ENCODE measurements around the gene OR7G1.

OR7G1 gene

DNA sequence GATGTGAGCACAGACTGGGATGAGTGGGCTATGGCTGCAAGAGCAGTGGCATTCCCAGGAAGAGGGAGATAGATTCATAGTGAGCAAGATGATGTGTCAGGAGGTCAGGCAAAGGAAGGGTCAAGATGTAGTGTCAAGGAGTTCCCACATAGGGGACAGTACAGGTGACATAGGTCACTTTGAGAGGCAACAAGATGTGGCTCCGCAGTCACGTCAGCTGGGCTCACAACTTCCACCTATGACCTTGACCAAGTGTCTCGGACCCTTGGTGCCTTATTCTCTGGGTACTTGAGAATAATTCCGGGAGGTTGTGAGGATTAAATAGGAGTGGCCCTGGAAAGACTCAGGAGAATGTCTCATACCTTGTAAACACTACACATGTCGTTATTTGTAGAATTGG, 35.1 kb upstream of the OR7G1 start:
- CTCF ChIA-PET: no interaction called here
- DNase-seq (ENCODE audit: extremely low spot score): no peak
- POLR2A ChIA-PET: no interaction called here
- TF ChIP-seq, protein P1, sequence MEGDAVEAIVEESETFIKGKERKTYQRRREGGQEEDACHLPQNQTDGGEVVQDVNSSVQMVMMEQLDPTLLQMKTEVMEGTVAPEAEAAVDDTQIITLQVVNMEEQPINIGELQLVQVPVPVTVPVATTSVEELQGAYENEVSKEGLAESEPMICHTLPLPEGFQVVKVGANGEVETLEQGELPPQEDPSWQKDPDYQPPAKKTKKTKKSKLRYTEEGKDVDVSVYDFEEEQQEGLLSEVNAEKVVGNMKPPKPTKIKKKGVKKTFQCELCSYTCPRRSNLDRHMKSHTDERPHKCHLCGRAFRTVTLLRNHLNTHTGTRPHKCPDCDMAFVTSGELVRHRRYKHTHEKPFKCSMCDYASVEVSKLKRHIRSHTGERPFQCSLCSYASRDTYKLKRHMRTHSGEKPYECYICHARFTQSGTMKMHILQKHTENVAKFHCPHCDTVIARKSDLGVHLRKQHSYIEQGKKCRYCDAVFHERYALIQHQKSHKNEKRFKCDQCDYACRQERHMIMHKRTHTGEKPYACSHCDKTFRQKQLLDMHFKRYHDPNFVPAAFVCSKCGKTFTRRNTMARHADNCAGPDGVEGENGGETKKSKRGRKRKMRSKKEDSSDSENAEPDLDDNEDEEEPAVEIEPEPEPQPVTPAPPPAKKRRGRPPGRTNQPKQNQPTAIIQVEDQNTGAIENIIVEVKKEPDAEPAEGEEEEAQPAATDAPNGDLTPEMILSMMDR (IDR thresholded peaks at IDR 0.05; ENCODE audit: control extremely low read depth, extremely low read depth, low read depth, missing control alignments): no peak

DNA sequence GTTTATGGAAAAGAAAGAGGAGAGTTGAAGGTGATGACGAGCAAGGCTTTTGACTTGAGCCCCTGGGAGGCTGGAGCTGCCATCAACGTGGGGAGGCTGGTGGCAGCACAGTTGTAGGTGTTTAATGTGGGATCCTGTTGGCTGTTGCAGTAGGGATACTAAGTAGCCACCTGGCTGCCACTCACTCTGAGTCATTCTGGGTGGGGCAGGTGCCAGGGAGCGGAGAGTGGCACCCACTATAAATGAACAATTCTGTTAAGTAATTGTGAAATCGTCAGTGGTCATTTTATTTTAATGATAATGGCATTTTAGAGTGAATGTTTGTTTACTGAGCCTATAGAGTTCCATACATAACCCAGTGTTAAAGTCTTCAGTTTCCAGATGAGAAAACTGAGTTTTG, 34.4 kb upstream of the OR7G1 start:
- ChIA-PET CTCF (no interaction called here), POLR2A (no interaction called here)
- no peak for DNase-seq (ENCODE audit: extremely low spot score)
- TF ChIP-seq, protein P1 (IDR thresholded peaks at IDR 0.05; ENCODE audit: control extremely low read depth, extremely low read depth, low read depth, missing control alignments): no peak

DNA sequence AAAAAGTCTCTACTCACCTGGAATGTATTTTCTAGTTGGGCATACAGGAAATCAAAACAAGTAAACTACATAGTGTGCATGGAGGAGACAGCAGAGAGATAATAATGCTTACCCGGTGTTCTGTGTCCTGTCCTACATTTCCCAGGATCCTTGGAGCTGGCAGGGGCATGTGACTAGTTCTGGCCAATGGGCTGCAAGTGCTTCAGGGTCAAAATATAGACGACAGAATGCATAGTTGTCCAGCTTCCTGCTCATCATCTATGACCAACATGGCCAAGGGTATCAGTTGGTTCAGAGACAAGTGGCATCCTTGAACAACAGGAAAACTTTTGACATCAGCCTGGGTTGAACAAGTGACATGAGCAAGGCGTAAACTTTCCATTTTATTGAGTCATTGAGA, 33.1 kb upstream of the OR7G1 start:
- no peak for DNase-seq (ENCODE audit: extremely low spot score)
- POLR2A ChIA-PET: no interaction called here
- TF ChIP-seq, protein P1 (IDR thresholded peaks at IDR 0.05; ENCODE audit: control extremely low read depth, extremely low read depth, low read depth, missing control alignments): no peak
- CTCF ChIA-PET: no interaction called here

DNA sequence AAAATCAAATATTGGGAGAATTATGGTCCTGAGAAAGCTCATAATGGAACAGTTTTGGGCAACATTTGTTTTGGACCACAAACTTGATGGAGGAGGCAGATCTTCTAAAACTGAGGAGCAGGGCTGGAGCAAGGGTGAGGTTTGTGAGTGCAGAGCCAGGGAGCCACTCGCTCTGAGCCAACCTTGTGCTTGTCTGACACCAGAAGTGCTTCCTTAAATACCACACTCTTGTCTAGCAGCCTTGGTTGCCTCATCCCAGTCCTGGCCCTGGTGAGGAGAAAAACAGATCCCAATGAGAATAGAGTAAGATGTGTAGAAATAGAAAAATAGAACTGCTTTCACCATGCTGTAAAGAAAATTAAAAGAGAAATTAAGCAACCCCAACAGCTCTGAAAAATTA, 31.3 kb upstream of the OR7G1 start:
- ChIA-PET CTCF (no interaction called here), POLR2A (no interaction called here)
- TF ChIP-seq, protein P1 (IDR thresholded peaks at IDR 0.05; ENCODE audit: control extremely low read depth, extremely low read depth, low read depth, missing control alignments): no peak
- no peak for DNase-seq (ENCODE audit: extremely low spot score)

DNA sequence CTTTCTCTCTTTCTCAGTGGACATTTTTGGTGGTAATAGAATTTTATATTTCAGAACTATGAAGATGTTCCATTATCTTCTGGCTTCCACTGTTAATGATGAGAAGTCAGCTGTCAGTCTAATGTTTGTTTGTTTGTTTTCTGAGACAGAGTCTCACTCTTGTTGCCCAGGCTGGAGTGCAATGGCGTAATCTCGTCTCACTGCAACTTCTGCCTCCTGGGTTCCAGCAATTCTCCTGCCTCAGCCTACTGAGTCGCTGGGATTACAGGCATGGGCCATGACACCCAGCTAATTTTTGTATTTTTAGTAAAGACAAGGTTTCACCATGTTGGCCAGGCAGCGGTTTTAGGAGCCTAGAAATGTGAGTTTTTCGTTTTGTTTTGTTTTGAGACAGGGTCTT, 29.4 kb upstream of the OR7G1 start:
- ChIA-PET CTCF (no interaction called here), POLR2A (no interaction called here)
- TF ChIP-seq, protein P1 (IDR thresholded peaks at IDR 0.05; ENCODE audit: control extremely low read depth, extremely low read depth, low read depth, missing control alignments): no peak
- DNase-seq (ENCODE audit: extremely low spot score): no peak

DNA sequence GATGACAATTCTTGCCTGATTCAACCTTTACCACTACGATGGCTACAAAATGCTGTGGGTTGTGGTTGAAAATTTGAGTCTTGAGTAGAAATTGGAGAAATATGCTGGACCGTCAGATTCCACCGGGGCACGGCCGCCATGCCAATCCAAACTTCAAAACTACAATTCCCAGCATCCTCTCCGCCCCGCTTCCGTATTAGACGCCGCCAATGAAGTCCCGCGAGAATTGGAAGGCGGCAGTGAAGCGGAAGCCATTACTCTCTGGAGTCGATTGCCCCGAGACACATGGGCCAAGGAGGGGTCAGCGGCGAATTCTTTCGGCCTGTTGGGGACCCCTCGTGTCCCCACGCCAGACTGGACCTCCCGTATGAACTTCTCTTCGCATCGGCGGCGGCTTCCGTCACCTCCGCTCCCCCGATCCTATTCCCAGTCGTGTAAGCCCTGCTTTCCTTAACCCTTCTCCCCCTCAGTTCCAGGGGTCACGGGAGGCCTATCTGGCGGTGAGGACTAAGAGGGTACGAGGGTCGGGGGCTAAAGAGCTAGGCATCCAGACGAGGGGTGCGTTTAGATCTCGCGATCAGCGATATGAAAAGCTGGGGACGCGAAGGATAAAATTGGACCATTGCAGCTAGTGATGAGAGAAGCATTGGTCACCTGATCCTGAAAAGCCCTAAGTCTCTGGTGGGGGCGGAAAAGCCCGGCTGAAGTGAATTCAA, 24.8 kb upstream of the OR7G1 start, which contains the start of gene ZNF317:
ZNF317 (plus strand) TSS at position 239 of the 716 bp plus-strand sequence. CDS start 15,620 bp downstream, outside the sequence.
- POLR2A ChIA-PET: interaction anchor here (0.6 kb wide), 1 partner anchor 627 kb away, joined by 3 read pairs; no protein-coding TSS in a partner anchor
- TF ChIP-seq, protein P1 (IDR thresholded peaks at IDR 0.05; ENCODE audit: control extremely low read depth, extremely low read depth, low read depth, missing control alignments): no peak
- CTCF ChIA-PET: no interaction called here
- DNase-seq (ENCODE audit: extremely low spot score): peak; percentile 90

Data from GM10248 (cell line).